Astrocyte (in vitro differentiated cells and primary cell): Measurements from ENCODE around the gene XPO6. TPM values are rescaled to one million over a fixed set of nuclear protein-coding genes. Genes with fewer than 3 reads are reported as not detected.

ENCODE experiments used
- DNase-seq: peaks from one replicate; pipeline ENCODE4 v3.0.0-alpha.2; 2010; ENCODE audit warnings: low read depth
- FAIRE-seq: peaks from 2 replicates; lab custom pipeline; 2011; peaks lifted over from hg19 to GRCh38; lab: Jason Lieb, UNC
- H2AFZ ChIP-seq: 2 replicates; pipeline ENCODE4 v1.6.0; 2012; ENCODE audit warnings: low read depth, low read length, inconsistent platforms
- H3K27ac ChIP-seq: 2 replicates; pipeline ENCODE4 v1.5.1; 2011; ENCODE audit warnings: low read depth, low read length, inconsistent platforms
- H3K27me3 ChIP-seq: 2 replicates; pipeline ENCODE4 v1.6.0; 2011; ENCODE audit warnings: low read length, inconsistent platforms; ENCODE audit not compliant: insufficient read depth
- H3K36me3 ChIP-seq: 2 replicates; pipeline ENCODE4 v1.5.1; 2011; ENCODE audit warnings: low read length, inconsistent platforms; ENCODE audit not compliant: insufficient read depth
- H3K4me1 ChIP-seq: 2 replicates; pipeline ENCODE4 v1.5.1; 2011; ENCODE audit warnings: low read length, inconsistent platforms; ENCODE audit not compliant: insufficient read depth
- H3K4me2 ChIP-seq: 2 replicates; pipeline ENCODE4 v1.6.0; 2012; ENCODE audit warnings: low read length, inconsistent platforms
- H3K4me3 ChIP-seq: 2 replicates; pipeline ENCODE4 v1.5.1; 2011; ENCODE audit warnings: low read depth, mild to moderate bottlenecking, low read length, inconsistent platforms; ENCODE audit not compliant: insufficient read depth
- H3K79me2 ChIP-seq: 2 replicates; pipeline ENCODE4 v1.6.0; 2012; ENCODE audit warnings: mild to moderate bottlenecking, low read length, inconsistent platforms; ENCODE audit not compliant: insufficient read depth
- H3K9ac ChIP-seq: 2 replicates; pipeline ENCODE4 v1.6.0; 2012; ENCODE audit warnings: mild to moderate bottlenecking, low read length, inconsistent platforms
- H3K9me3 ChIP-seq: 2 replicates; pipeline ENCODE4 v1.5.1; 2012; ENCODE audit warnings: low read depth, mild to moderate bottlenecking, low read length, inconsistent platforms; ENCODE audit not compliant: insufficient read depth
- H4K20me1 ChIP-seq: 2 replicates; pipeline ENCODE4 v1.6.0; 2012; ENCODE audit warnings: low read length, inconsistent platforms; ENCODE audit not compliant: insufficient read depth
- H3K27ac Mint-ChIP-seq: one replicate; pipeline ENCODE4 v1.8.0; 2021; ENCODE audit warnings: mild to moderate bottlenecking, mixed read lengths; ENCODE audit not compliant: unreplicated experiment
- H3K27me3 Mint-ChIP-seq: one replicate; pipeline ENCODE4 v1.8.0; 2021; ENCODE audit warnings: low read depth, mixed read lengths; ENCODE audit not compliant: unreplicated experiment
- H3K36me3 Mint-ChIP-seq: one replicate; pipeline ENCODE4 v1.8.0; 2021; ENCODE audit warnings: low read depth, mixed read lengths; ENCODE audit not compliant: unreplicated experiment
- H3K4me1 Mint-ChIP-seq: one replicate; pipeline ENCODE4 v1.8.0; 2021; ENCODE audit warnings: low read depth, mixed read lengths; ENCODE audit not compliant: unreplicated experiment
- H3K4me3 Mint-ChIP-seq: one replicate; pipeline ENCODE4 v1.8.0; 2021; ENCODE audit warnings: mild to moderate bottlenecking, moderate library complexity, mixed read lengths; ENCODE audit not compliant: unreplicated experiment
- H3K9me3 Mint-ChIP-seq: one replicate; pipeline ENCODE4 v1.8.0; 2021; ENCODE audit warnings: mild to moderate bottlenecking, mixed read lengths; ENCODE audit not compliant: unreplicated experiment
- CTCF ChIP-seq: IDR thresholded peaks from 2 replicates; pipeline ENCODE4 v1.5.1; 2011; ENCODE audit warnings: low read depth, mild to moderate bottlenecking, inconsistent platforms, low read length, moderate library complexity; ENCODE audit not compliant: insufficient read depth
- EZH2 ChIP-seq: IDR thresholded peaks from 2 replicates; pipeline ENCODE4 v1.6.1; 2012; ENCODE audit warnings: mild to moderate bottlenecking, low read length, inconsistent platforms; ENCODE audit not compliant: insufficient read depth
- total RNA-seq: library from RNA; stranded (reverse); gene quantifications from 2 replicates; pipeline ENCODE4 v1.2.1, GENCODE V29; 2021

Gene XPO6
- total RNA-seq, 1 donor from 2014 or later: 135 TPM

- FAIRE-seq (no peak), DNase-seq (no peak)
- no peaks in the 10 kb centered on the region for H3K4me1 ChIP-seq
- Mint-ChIP-seq H3K27ac (peak overlapping the region; percentile 58), H3K27me3 (peaks cover 2% of the 10 kb centered on the region), H3K4me3 (no peak overlapping the region), H3K36me3 (no peaks in the 10 kb centered on the region), H3K9me3 (no peaks in the 10 kb centered on the region), H3K4me1 (peaks cover 2% of the 10 kb centered on the region)
- H3K4me3 ChIP-seq: no peak overlapping the region
- H4K20me1 ChIP-seq: no peaks in the 10 kb centered on the region
- H3K9me3 ChIP-seq: no peaks in the 10 kb centered on the region
- no peaks in the 10 kb centered on the region for H3K79me2 ChIP-seq
- TF ChIP-seq CTCF (no peak), EZH2 (no peak)
- no peak overlapping the region for H3K27ac ChIP-seq
- H2AFZ ChIP-seq: peak overlapping the region; percentile 34
- no peak overlapping the region for H3K9ac ChIP-seq
- no peaks in the 10 kb centered on the region for H3K27me3 ChIP-seq
- no peak overlapping the region for H3K4me2 ChIP-seq
- H3K36me3 ChIP-seq: no peaks in the 10 kb centered on the region
Measured at GRCh38 chr16:28219282-28219681, 7.5 kb upstream of the XPO6 start.

GRCh38 chr16:28218109-28218508, 6.3 kb upstream of the XPO6 start:
- Mint-ChIP-seq H3K4me1 (peaks cover 5% of the 10 kb centered on the region), H3K27ac (no peak overlapping the region)
- no peak for DNase-seq

More at GRCh38 chr16:28218109-28218508, 6.3 kb upstream of the XPO6 start:
- no peak for FAIRE-seq
- TF ChIP-seq EZH2 (no peak), CTCF (peak; percentile 30)
- H3K36me3 ChIP-seq: no peaks in the 10 kb centered on the region
- no peaks in the 10 kb centered on the region for H3K79me2 ChIP-seq
- no peaks in the 10 kb centered on the region for H3K9me3 ChIP-seq
- no peaks in the 10 kb centered on the region for H3K27me3 ChIP-seq
- no peak overlapping the region for H3K4me2 ChIP-seq
- no peaks in the 10 kb centered on the region for H4K20me1 ChIP-seq
- no peak overlapping the region for H2AFZ ChIP-seq
- no peak overlapping the region for H3K4me3 ChIP-seq
- H3K9ac ChIP-seq: no peak overlapping the region
- no peak overlapping the region for H3K27ac ChIP-seq
- Mint-ChIP-seq H3K36me3 (no peaks in the 10 kb centered on the region), H3K4me3 (no peak overlapping the region), H3K27me3 (no peaks in the 10 kb centered on the region), H3K9me3 (no peaks in the 10 kb centered on the region)
- no peaks in the 10 kb centered on the region for H3K4me1 ChIP-seq
